ENCODE results near the gene ITGAD. TPM values are rescaled to one million over a fixed set of nuclear protein-coding genes. Genes with fewer than 3 reads are reported as not detected.

Gene ITGAD
- total RNA-seq, 1 experiment from 2014 or later: not detected

- POLR2A ChIA-PET (ENCODE audit: unreplicated experiment): no interaction called here
- TF ChIP-seq CTCF (conservative IDR thresholded peaks at IDR 0.05; ENCODE audit: low read depth, low read length): no peak
- no peak for TF ChIP-seq EZH2phosphoT487 (IDR thresholded peaks at IDR 0.05; ENCODE audit: borderline replicate concordance, low read length)
- TF ChIP-seq EZH2 (IDR thresholded peaks at IDR 0.05; ENCODE audit: low read length, unreplicated experiment): no peak
- no peaks in the 10 kb centered on the region for H3K27me3 ChIP-seq (ENCODE audit: low read length)
- no peak within 1 kb of the TSS for H2AFZ ChIP-seq (ENCODE audit: low read length)
- H3K9me3 ChIP-seq (ENCODE audit: low read length): no peaks in the 10 kb centered on the region
- intact Hi-C loops (cut with micrococcal nuclease): no loop called here
- H4K20me1 ChIP-seq (ENCODE audit: low read length): no peaks in the 10 kb centered on the region
- no peak within 1 kb of the TSS for H3K9ac ChIP-seq (ENCODE audit: low read length)
- H3K9me2 ChIP-seq (replicated peaks; ENCODE audit: low read length): no peaks in the 10 kb centered on the region
- DNase-seq (no peak), ATAC-seq (no peak)
- H3K79me2 ChIP-seq (ENCODE audit: low read length): no peaks in the 10 kb centered on the region
- no peaks in the 10 kb centered on the region for H3F3A ChIP-seq (ENCODE audit: low read length, unreplicated experiment)
- no peak within 1 kb of the TSS for H3K4me3 ChIP-seq (ENCODE audit: low read length)
- H3K27ac ChIP-seq (ENCODE audit: low read length): no peak within 1 kb of the TSS
- H3K4me1 ChIP-seq (ENCODE audit: insufficient read depth, low read length): no peaks in the 10 kb centered on the region
- no TSS peak for BruUV-seq (replicated peaks)
- no peaks in the 10 kb centered on the region for H3K36me3 ChIP-seq (ENCODE audit: low read depth, low read length)
- CTCF ChIA-PET: no interaction called here
- no peak within 1 kb of the TSS for H3K4me2 ChIP-seq (ENCODE audit: low read length)
Measured at GRCh38 chr16:31428279-31428597, 35.1 kb downstream of the ITGAD start, which contains the start of gene COX6A2. TSS of gene COX6A2 (minus strand) at chr16:31428360. CDS start at chr16:31428325, 35 bp downstream.

GRCh38 chr16:31428638-31429247 lies 35.6 kb downstream of the ITGAD start:
- peak; percentile 11 for DNase-seq
- Histone ChIP-seq H4K20me1 (ENCODE audit: low read length) (no peaks in the 10 kb centered on the region), H3K4me1 (ENCODE audit: insufficient read depth, low read length) (no peaks in the 10 kb centered on the region), H3K27ac (ENCODE audit: low read length) (no peak overlapping the region), H3K9me3 (ENCODE audit: low read length) (no peaks in the 10 kb centered on the region), H3K27me3 (ENCODE audit: low read length) (no peaks in the 10 kb centered on the region), H3K4me3 (ENCODE audit: low read length) (no peak overlapping the region), H3K9ac (ENCODE audit: low read length) (no peak overlapping the region), H3F3A (ENCODE audit: low read length, unreplicated experiment) (no peaks in the 10 kb centered on the region), H3K36me3 (ENCODE audit: low read depth, low read length) (no peaks in the 10 kb centered on the region), H3K79me2 (ENCODE audit: low read length) (no peaks in the 10 kb centered on the region), H3K9me2 (replicated peaks; ENCODE audit: low read length) (no peaks in the 10 kb centered on the region), H3K4me2 (ENCODE audit: low read length) (no peak overlapping the region), H2AFZ (ENCODE audit: low read length) (no peak overlapping the region)
- CTCF ChIA-PET: no interaction called here
- BruUV-seq (replicated peaks): no TSS peak
- POLR2A ChIA-PET (ENCODE audit: unreplicated experiment): no interaction called here
- TF ChIP-seq EZH2phosphoT487 (IDR thresholded peaks at IDR 0.05; ENCODE audit: borderline replicate concordance, low read length): no peak
- no peak for TF ChIP-seq CTCF (conservative IDR thresholded peaks at IDR 0.05; ENCODE audit: low read depth, low read length)
- no peak for TF ChIP-seq EZH2 (IDR thresholded peaks at IDR 0.05; ENCODE audit: low read length, unreplicated experiment)
- intact Hi-C loops (cut with micrococcal nuclease): no loop called here
- no peak for ATAC-seq

GRCh38 chr16:31429314-31429713 lies 36.2 kb downstream of the ITGAD start:
- ATAC-seq (no peak), DNase-seq (no peak)
- CTCF ChIA-PET: no interaction called here
- H3K27me3 ChIP-seq (ENCODE audit: low read length): no peaks in the 10 kb centered on the region
- H3K9me2 ChIP-seq (replicated peaks; ENCODE audit: low read length): no peaks in the 10 kb centered on the region
- no peak overlapping the region for H3K4me3 ChIP-seq (ENCODE audit: low read length)
- intact Hi-C loops (cut with micrococcal nuclease): no loop called here
- no peaks in the 10 kb centered on the region for H3K9me3 ChIP-seq (ENCODE audit: low read length)
- H3F3A ChIP-seq (ENCODE audit: low read length, unreplicated experiment): no peaks in the 10 kb centered on the region
- BruUV-seq (replicated peaks): no TSS peak
- TF ChIP-seq EZH2phosphoT487 (IDR thresholded peaks at IDR 0.05; ENCODE audit: borderline replicate concordance, low read length) (no peak), CTCF (conservative IDR thresholded peaks at IDR 0.05; ENCODE audit: low read depth, low read length) (no peak), EZH2 (IDR thresholded peaks at IDR 0.05; ENCODE audit: low read length, unreplicated experiment) (no peak)
- POLR2A ChIA-PET (ENCODE audit: unreplicated experiment): no interaction called here
- H3K36me3 ChIP-seq (ENCODE audit: low read depth, low read length): no peaks in the 10 kb centered on the region
- no peak overlapping the region for H3K4me2 ChIP-seq (ENCODE audit: low read length)
- H4K20me1 ChIP-seq (ENCODE audit: low read length): no peaks in the 10 kb centered on the region
- no peak overlapping the region for H2AFZ ChIP-seq (ENCODE audit: low read length)
- H3K9ac ChIP-seq (ENCODE audit: low read length): no peak overlapping the region
- no peaks in the 10 kb centered on the region for H3K79me2 ChIP-seq (ENCODE audit: low read length)
- H3K4me1 ChIP-seq (ENCODE audit: insufficient read depth, low read length): no peaks in the 10 kb centered on the region
- no peak overlapping the region for H3K27ac ChIP-seq (ENCODE audit: low read length)

Measured in PC-3 (cell line).